WTC11 (cell line): ENCODE data around the gene DSTYK. TPM values are rescaled to one million over a fixed set of nuclear protein-coding genes. Genes with fewer than 3 reads are reported as not detected.

Experiments
- ATAC-seq: fragments of 200-7000 bp; cut with Tn5 transposase; 2 replicates; pipeline ENCODE4 v1.10.0; 2021; ENCODE audit warnings: mild to moderate bottlenecking, moderate library complexity
- CTCF ChIA-PET: fragments of 300-600 bp; sonication (Branson Sonifier 250); formaldehyde crosslinking; loops from one replicate; lab custom pipeline; 2021; ENCODE audit warnings: antibody characterized with exemption; lab: Charles Lee
- POLR2A ChIA-PET: fragments of 350-600 bp; sonication (Branson Sonifier 250); formaldehyde crosslinking; loops from one replicate; lab custom pipeline; 2021; ENCODE audit warnings: antibody characterized with exemption; lab: Charles Lee
- DNase-seq: peaks from one replicate; pipeline ENCODE4 v3.0.0; 2021; ENCODE audit warnings: low spot score
- H3K27ac Mint-ChIP-seq: 2 replicates; pipeline ENCODE4 v1.8.0; 2021; ENCODE audit warnings: mixed read lengths
- H3K27me3 Mint-ChIP-seq: 2 replicates; pipeline ENCODE4 v1.8.0; 2021; ENCODE audit warnings: low read depth, mild to moderate bottlenecking, moderate library complexity, mixed read lengths
- H3K36me3 Mint-ChIP-seq: 2 replicates; pipeline ENCODE4 v1.8.0; 2021; ENCODE audit warnings: mixed read lengths
- H3K4me1 Mint-ChIP-seq: 2 replicates; pipeline ENCODE4 v1.8.0; 2022; ENCODE audit warnings: mixed read lengths
- H3K4me3 Mint-ChIP-seq: 2 replicates; pipeline ENCODE4 v1.8.0; 2021; ENCODE audit warnings: mild to moderate bottlenecking, moderate library complexity, mixed read lengths
- H3K9me3 Mint-ChIP-seq: 2 replicates; pipeline ENCODE4 v1.8.0; 2021; ENCODE audit warnings: mixed read lengths
- ATF2 ChIP-seq: sonication (generic); formaldehyde crosslinking; IDR thresholded peaks from 2 replicates; pipeline ENCODE4 v1.8.1; 2022; ENCODE audit warnings: low read depth, missing genetic modification reagents, borderline replicate concordance
- CBFB ChIP-seq: sonication (generic); formaldehyde crosslinking; IDR thresholded peaks from 2 replicates; pipeline ENCODE4 v1.8.1; 2022; ENCODE audit warnings: mild to moderate bottlenecking, low read depth, missing genetic modification reagents
- E2F5 ChIP-seq: sonication (generic); formaldehyde crosslinking; IDR thresholded peaks from 2 replicates; pipeline ENCODE4 v1.8.1; 2022; ENCODE audit warnings: mild to moderate bottlenecking, moderate library complexity, missing genetic modification reagents
- EMX1 ChIP-seq: fragments of 250-450 bp; sonication (Bioruptor Pico); IDR thresholded peaks from 2 replicates; pipeline ENCODE4 v1.8.0; 2021; ENCODE audit warnings: mild to moderate bottlenecking
- ESRRA ChIP-seq: sonication (generic); formaldehyde crosslinking; IDR thresholded peaks from 2 replicates; pipeline ENCODE4 v1.8.1; 2022; ENCODE audit warnings: mild to moderate bottlenecking, missing genetic modification reagents, borderline replicate concordance
- IRF1 ChIP-seq: sonication (generic); formaldehyde crosslinking; IDR thresholded peaks from 2 replicates; pipeline ENCODE4 v1.8.0; 2023; ENCODE audit warnings: missing genetic modification reagents
- JAZF1 ChIP-seq: fragments of 250-450 bp; sonication (Bioruptor Pico); IDR thresholded peaks from 2 replicates; pipeline ENCODE4 v1.9.0; 2021; ENCODE audit warnings: moderate library complexity, mild to moderate bottlenecking, inconsistent platforms
- JUN ChIP-seq: sonication (generic); formaldehyde crosslinking; IDR thresholded peaks from 2 replicates; pipeline ENCODE4 v1.8.0; 2023; ENCODE audit warnings: mild to moderate bottlenecking, missing genetic modification reagents
- KAT7 ChIP-seq: sonication (generic); formaldehyde crosslinking; IDR thresholded peaks from 2 replicates; pipeline ENCODE4 v1.8.1; 2023; ENCODE audit warnings: missing genetic modification reagents, mild to moderate bottlenecking, borderline replicate concordance
- NFATC4 ChIP-seq: fragments of 250-450 bp; sonication (Bioruptor Pico); IDR thresholded peaks from 2 replicates; pipeline ENCODE4 v1.9.0; 2021; ENCODE audit warnings: mild to moderate bottlenecking
- NFYB ChIP-seq: sonication (generic); formaldehyde crosslinking; conservative IDR thresholded peaks from 2 replicates; pipeline ENCODE4 v1.8.0; 2022; ENCODE audit warnings: low read depth, missing genetic modification reagents
- NR1H2 ChIP-seq: sonication (generic); formaldehyde crosslinking; IDR thresholded peaks from 2 replicates; pipeline ENCODE4 v1.9.0; 2021; ENCODE audit warnings: mild to moderate bottlenecking, moderate library complexity, missing genetic modification reagents
- OVOL2 ChIP-seq: fragments of 250-450 bp; sonication (Bioruptor Pico); IDR thresholded peaks from 2 replicates; pipeline ENCODE4 v1.9.0; 2021; ENCODE audit warnings: mild to moderate bottlenecking, borderline replicate concordance
- SMAD4 ChIP-seq: sonication (generic); formaldehyde crosslinking; IDR thresholded peaks from 2 replicates; pipeline ENCODE4 v1.8.0; 2022; ENCODE audit warnings: mild to moderate bottlenecking, missing genetic modification reagents
- TEAD1 ChIP-seq: sonication (generic); formaldehyde crosslinking; IDR thresholded peaks from 2 replicates; pipeline ENCODE4 v1.8.0; 2022; ENCODE audit warnings: mild to moderate bottlenecking, missing genetic modification reagents
- TP53 ChIP-seq: sonication (generic); formaldehyde crosslinking; IDR thresholded peaks from 2 replicates; pipeline ENCODE4 v1.8.1; 2023; ENCODE audit warnings: mild to moderate bottlenecking, missing genetic modification reagents
- ZNF423 ChIP-seq: fragments of 250-450 bp; sonication (Bioruptor Pico); IDR thresholded peaks from 2 replicates; pipeline ENCODE4 v2.1.2; 2022; ENCODE audit warnings: mild to moderate bottlenecking, moderate library complexity
- ZNF671 ChIP-seq: fragments of 250-450 bp; sonication (Bioruptor Pico); IDR thresholded peaks from 2 replicates; pipeline ENCODE4 v1.8.0; 2021; ENCODE audit warnings: mild to moderate bottlenecking
- total RNA-seq: library from RNA; stranded (reverse); gene quantifications from 3 replicates; pipeline ENCODE4 v1.2.3, GENCODE V29; 2021

Gene DSTYK
- total RNA-seq, 1 experiment from 2014 or later: 11.6 TPM

DNA sequence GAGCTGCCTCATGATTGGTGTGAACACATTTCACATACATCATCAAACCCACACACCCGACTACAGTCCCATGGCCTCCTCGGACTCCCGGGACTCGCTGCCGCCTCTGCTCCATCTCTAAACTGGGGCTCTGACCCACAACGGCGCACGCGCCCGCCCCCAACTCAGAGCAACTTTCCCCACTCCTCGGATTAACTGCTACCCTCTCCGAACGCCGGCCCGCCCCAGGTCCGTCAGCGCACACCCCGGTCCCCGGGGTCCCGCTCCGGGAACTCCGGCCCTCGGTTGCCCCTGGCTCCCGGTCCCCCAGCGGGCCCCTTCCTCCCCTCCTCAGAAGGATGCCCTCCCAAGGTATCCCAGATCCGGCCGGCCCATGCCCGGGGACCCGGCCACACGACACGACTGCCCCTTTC is 740 bp downstream of the DSTYK start:
- H3K36me3 Mint-ChIP-seq: no peaks in the 10 kb centered on the region
- CTCF ChIA-PET: interaction anchor here (0.5 to 1.4 kb wide), 3 partner anchors 18 to 45 kb away, joined by 3 to 5 read pairs (median 3); no protein-coding TSS in a partner anchor
- ATAC-seq (peak; percentile 18), DNase-seq (no peak)
- H3K9me3 Mint-ChIP-seq: no peaks in the 10 kb centered on the region
- H3K4me1 Mint-ChIP-seq: peaks cover 23% of the 10 kb centered on the region
- no peaks in the 10 kb centered on the region for H3K27me3 Mint-ChIP-seq
- peak overlapping the region; percentile 89 for H3K27ac Mint-ChIP-seq
- peak overlapping the region; percentile 88 for H3K4me3 Mint-ChIP-seq
- POLR2A ChIA-PET: interaction anchor here (2.5 kb wide), 1 partner anchor 18 kb away, joined by 16 read pairs; the partner anchor contains the start of gene TMCC2
- TF ChIP-seq TP53 (CRISPR knock-in tag) (no peak), NFATC4 (CRISPR knock-in tag) (no peak), E2F5 (peak; percentile 21; the same call in 1 of the 2 replicates), ZNF671 (CRISPR knock-in tag) (no peak), TEAD1 (CRISPR knock-in tag) (no peak), NFYB (no peak), KAT7 (CRISPR knock-in tag) (0 out of 2 replicates have a peak, but pooled peaks have one; percentile 48)

DNA sequence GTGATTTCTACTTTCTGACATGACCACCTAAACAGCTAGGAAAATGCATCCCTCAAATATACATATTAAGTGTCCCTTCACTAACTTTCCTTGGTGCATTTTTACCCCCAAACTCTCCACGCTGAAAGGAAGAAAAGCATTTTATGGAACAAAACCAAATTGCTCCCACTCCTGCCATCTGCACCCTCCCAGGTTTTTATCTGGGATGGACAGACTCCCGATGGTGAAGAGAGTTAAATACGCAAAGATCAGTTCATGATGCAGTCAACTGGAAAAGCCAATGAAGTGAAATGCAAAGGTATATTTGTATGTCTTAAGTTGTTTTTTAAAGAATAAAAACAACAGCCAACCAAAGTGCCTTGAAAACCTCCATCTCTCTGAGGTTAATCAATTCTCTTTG is 2.7 kb downstream of the DSTYK start:
- peaks cover 30% of the 10 kb centered on the region for H3K4me1 Mint-ChIP-seq
- H3K4me3 Mint-ChIP-seq: peak overlapping the region; percentile 36; the same call in 1 of the 2 replicates
- no peak for DNase-seq
- H3K27ac Mint-ChIP-seq: no peak overlapping the region; the same call in 1 of the 2 replicates
- H3K36me3 Mint-ChIP-seq: no peaks in the 10 kb centered on the region
- no peaks in the 10 kb centered on the region for H3K27me3 Mint-ChIP-seq
- ChIA-PET CTCF (no interaction called here), POLR2A (no interaction called here)
- no peak for TF ChIP-seq NFATC4 (CRISPR knock-in tag)
- TF ChIP-seq NR1H2 (CRISPR knock-in tag): no peak
- TF ChIP-seq JAZF1 (CRISPR knock-in tag): no peak
- no peak for TF ChIP-seq IRF1 (CRISPR knock-in tag)
- no peak for TF ChIP-seq ESRRA (CRISPR knock-in tag)
- no peak for TF ChIP-seq JUN (CRISPR knock-in tag)
- TF ChIP-seq KAT7 (CRISPR knock-in tag): no peak
- no peaks in the 10 kb centered on the region for H3K9me3 Mint-ChIP-seq
- ATAC-seq: no peak

DNA sequence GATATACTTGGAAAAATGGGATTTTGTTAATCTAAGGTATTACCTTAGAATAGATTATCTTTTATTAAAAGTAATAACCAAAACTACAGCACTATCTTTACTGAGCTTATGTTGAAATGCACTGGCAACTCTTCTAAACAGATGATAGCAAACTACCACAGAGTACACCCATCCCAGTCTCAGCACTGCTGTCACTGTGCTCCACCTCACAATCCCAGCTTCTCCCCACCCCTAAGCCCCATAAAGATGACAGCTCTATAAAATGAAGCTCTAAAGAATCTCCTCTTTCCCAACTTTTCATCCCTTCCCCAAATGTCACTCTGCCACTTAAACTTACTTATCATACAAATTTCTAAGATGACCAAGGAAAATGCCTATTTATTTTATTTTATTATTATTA is 6.4 kb downstream of the DSTYK start:
- ATAC-seq (no peak), DNase-seq (no peak)
- Mint-ChIP-seq H3K4me3 (no peak overlapping the region), H3K4me1 (peaks cover 40% of the 10 kb centered on the region), H3K27me3 (no peaks in the 10 kb centered on the region), H3K36me3 (no peaks in the 10 kb centered on the region), H3K27ac (peak overlapping the region; percentile 34; the same call in 1 of the 2 replicates), H3K9me3 (no peaks in the 10 kb centered on the region)
- ChIA-PET CTCF (interaction anchor here (0.8 to 1.3 kb wide), 3 partner anchors 51 to 144 kb away, joined by 3 to 4 read pairs (median 3); no protein-coding TSS in a partner anchor), POLR2A (interaction anchor here (0.5 to 0.7 kb wide), 3 partner anchors 23 to 96 kb away, joined by 3 to 5 read pairs (median 3); partner anchors contain the start of gene TMCC2)
- TF ChIP-seq ZNF423 (CRISPR knock-in tag) (no peak), ATF2 (CRISPR knock-in tag) (no peak), SMAD4 (CRISPR knock-in tag) (no peak), EMX1 (no peak), OVOL2 (CRISPR knock-in tag) (no peak), CBFB (CRISPR knock-in tag) (no peak)
